ENCODE measurements around the gene ALS2. TPM values are rescaled to one million over a fixed set of nuclear protein-coding genes. Genes with fewer than 3 reads are reported as not detected.

The ALS2 gene
- total RNA-seq, 1 experiment from 2014 or later, result 28.4 TPM

- no peak for TF ChIP-seq CTCF (conservative IDR thresholded peaks at IDR 0.05)
- Mint-ChIP-seq H3K27me3 (ENCODE audit: low read depth) (peaks cover 4% of the 10 kb centered on the region; the same call in 1 of the 2 replicates), H3K4me1 (peaks cover 0 to 2% of the 10 kb centered on the region in 2 experiments; a peak in 1 of 4 replicates), H3K36me3 (ENCODE audit: insufficient read depth in 1 of 3, low read depth in 3 of 3) (no peaks in the 10 kb centered on the region), H3K27ac (peak overlapping the region in 1 of 3 experiments; percentile 3; a peak in 1 of 7 replicates), H3K4me3 (no peak overlapping the region), H3K9me3 (no peaks in the 10 kb centered on the region)
- Histone ChIP-seq H3K27me3 (ENCODE audit: insufficient read depth, low read length) (no peaks in the 10 kb centered on the region), H2BK12ac (ENCODE audit: insufficient read length, low read depth, low read length) (no peak overlapping the region), H3K23me2 (ENCODE audit: insufficient read length, low read depth, low read length, poor library complexity, severe bottlenecking) (no peaks in the 10 kb centered on the region), H3K14ac (ENCODE audit: insufficient read depth, low read length) (0 out of 2 replicates have a peak overlapping the region, but pooled peaks have one; percentile 1), H3K9me3 (ENCODE audit: control insufficient read depth, low read depth, low read length) (no peaks in the 10 kb centered on the region), H4K5ac (ENCODE audit: insufficient read length, low read depth, low read length) (no peak overlapping the region), H4K20me1 (ENCODE audit: control insufficient read depth, insufficient read depth, insufficient read length) (no peaks in the 10 kb centered on the region), H2AK5ac (ENCODE audit: insufficient read length, low read length) (no peak overlapping the region), H4K8ac (replicated peaks; ENCODE audit: insufficient read length, low read depth, low read length) (no peak overlapping the region), H3K9ac (ENCODE audit: extremely low read depth, insufficient read length, low read length) (no peak overlapping the region), H3K4me2 (ENCODE audit: insufficient read depth, insufficient read length, low read length) (no peak overlapping the region), H2AFZ (ENCODE audit: low read length) (no peak overlapping the region), H3T11ph (ENCODE audit: low read length) (no peak overlapping the region), H3K56ac (ENCODE audit: insufficient read length, low read depth, low read length) (no peak overlapping the region), H3K79me2 (ENCODE audit: insufficient read depth, low read length) (no peaks in the 10 kb centered on the region), H2BK120ac (ENCODE audit: low read depth, low read length, poor library complexity, severe bottlenecking) (no peak overlapping the region), H2BK15ac (ENCODE audit: low read depth, low read length) (no peak overlapping the region), H3K4me1 (ENCODE audit: insufficient read depth, low read length) (no peaks in the 10 kb centered on the region), H3K18ac (ENCODE audit: insufficient read length, low read depth, low read length) (no peak overlapping the region), H3K79me1 (ENCODE audit: insufficient read depth, low read depth, low read length, poor library complexity, severe bottlenecking) (no peaks in the 10 kb centered on the region), H2BK5ac (ENCODE audit: insufficient read length, low read length) (no peak overlapping the region), H3K27ac (ENCODE audit: insufficient read length, low read depth, low read length) (no peak overlapping the region), H3K4ac (ENCODE audit: low read depth, low read length) (no peak overlapping the region), H2BK20ac (ENCODE audit: low read depth, low read length, poor library complexity, severe bottlenecking) (no peak overlapping the region), H3K23ac (ENCODE audit: insufficient read length, low read depth, low read length) (no peak overlapping the region), H4K91ac (ENCODE audit: insufficient read length, low read depth, low read length) (no peak overlapping the region)
- DNase-seq, result no peak
- no CpG with 5 or more reads among the region's 5 CpGs for WGBS (ENCODE audit: extremely low coverage, insufficient read length, low lambda C conversion rate)
Observed at GRCh38 chr2:201656740-201657139, 124.0 kb downstream of the ALS2 start.
